B cell (primary cell): ENCODE data around the gene EVX1. TPM values are rescaled to one million over a fixed set of nuclear protein-coding genes. Genes with fewer than 3 reads are reported as not detected.

Experiments used
- ATAC-seq: fragments of 200-7000 bp; cut with Tn5 transposase; one replicate; pipeline ENCODE4 v1.10.0; 2021; ENCODE audit warnings: low read depth, mild to moderate bottlenecking, moderate number of reproducible peaks, moderate library complexity
- CTCF ChIA-PET: fragments of 350-600 bp; sonication (Branson Sonifier 250); formaldehyde crosslinking; loops from one replicate; lab custom pipeline; 2021; ENCODE audit warnings: antibody characterized with exemption, inconsistent platforms; lab: Charles Lee
- POLR2A ChIA-PET: fragments of 350-600 bp; sonication (Branson Sonifier 250); formaldehyde crosslinking; loops from one replicate; lab custom pipeline; 2021; ENCODE audit warnings: antibody characterized with exemption; lab: Charles Lee
- DNase-seq: peaks from one replicate; pipeline ENCODE4 v3.0.0; 2013
- H2AFZ ChIP-seq: 2 replicates; pipeline ENCODE4 v1.6.1; 2012; ENCODE audit warnings: mild to moderate bottlenecking, low read depth, low read length; ENCODE audit not compliant: insufficient read depth, poor library complexity, severe bottlenecking
- H3K27ac ChIP-seq, 2 donors: 1 replicate in 1 of 2; 2 replicates in 1 of 2; pipeline ENCODE4 v1.5.1; 2012 to 2013; ENCODE audit warnings: low read length in 2 of 2, mild to moderate bottlenecking in 2 of 2, moderate library complexity in 1 of 2
- H3K27me3 ChIP-seq, 4 experiments: fragments of 200-600 bp in 1 of 4; sonication (generic) in 1 of 4; replicated peaks in 1 of 4; 1 replicate in 2 of 4; 2 replicates in 2 of 4; pipeline versions ENCODE4 v1.6.1 to v1.7.0; 2013 to 2016; ENCODE audit warnings: low read length in 3 of 4, mild to moderate bottlenecking in 2 of 4, mixed read lengths in 1 of 4, moderate library complexity in 1 of 4; ENCODE audit not compliant: insufficient read depth in 4 of 4, control insufficient read depth in 3 of 4; ENCODE audit errors: control extremely low read depth in 1 of 4
- H3K36me3 ChIP-seq, 2 experiments: replicated peaks in 1 of 2; 1 replicate in 1 of 2; 2 replicates in 1 of 2; pipeline versions ENCODE4 v1.6.1 to v1.7.1; 2013; ENCODE audit warnings: low read length in 1 of 2; ENCODE audit not compliant: insufficient read depth in 2 of 2, control insufficient read depth in 1 of 2; ENCODE audit errors: control extremely low read depth in 1 of 2, extremely low read depth in 1 of 2
- H3K4me1 ChIP-seq, 2 donors: fragments of 200-600 bp in 1 of 2; sonication (generic) in 1 of 2; 1 replicate in 1 of 2; 2 replicates in 1 of 2; pipeline versions ENCODE4 v1.5.1 to v1.6.1; 2013 to 2017; ENCODE audit warnings: low read length in 2 of 2; ENCODE audit not compliant: control insufficient read depth in 2 of 2, insufficient read depth in 2 of 2
- H3K4me2 ChIP-seq: replicated peaks from 2 replicates; pipeline ENCODE3; 2012; ENCODE audit warnings: mild to moderate bottlenecking, low read depth, low read length; ENCODE audit not compliant: poor library complexity, severe bottlenecking
- H3K4me3 ChIP-seq, 5 experiments: fragments of 200-600 bp in 1 of 5; sonication (generic) in 1 of 5; 1 replicate in 3 of 5; 2 replicates in 2 of 5; pipeline versions ENCODE4 v1.5.1 to v1.7.0; 2011 to 2016; ENCODE audit warnings: low read length in 4 of 5, mild to moderate bottlenecking in 4 of 5, low read depth in 2 of 5, control low read depth in 1 of 5, moderate library complexity in 1 of 5; ENCODE audit not compliant: insufficient read depth in 1 of 5; ENCODE audit errors: control extremely low read depth in 1 of 5, extremely low read depth in 1 of 5
- H3K79me2 ChIP-seq: fragments of 200-600 bp; sonication (generic); one replicate; pipeline ENCODE4 v1.6.0; 2016; ENCODE audit warnings: low read length; ENCODE audit not compliant: control insufficient read depth, insufficient read depth
- H3K9ac ChIP-seq: fragments of 200-600 bp; sonication (generic); 2 replicates; pipeline ENCODE4 v1.6.1; 2017; ENCODE audit warnings: mild to moderate bottlenecking, low read length, moderate library complexity
- H3K9me3 ChIP-seq, 3 donors: one replicate each; pipeline versions ENCODE4 v1.6.1 to v1.7.1; 2013; ENCODE audit warnings: low read length in 2 of 3; ENCODE audit not compliant: control insufficient read depth in 2 of 3, insufficient read depth in 1 of 3; ENCODE audit errors: control extremely low read depth in 1 of 3
- H4K20me1 ChIP-seq: 2 replicates; pipeline ENCODE4 v1.6.0; 2012; ENCODE audit warnings: mild to moderate bottlenecking, low read length; ENCODE audit not compliant: insufficient read depth, control insufficient read depth, poor library complexity, severe bottlenecking
- H3K27ac Mint-ChIP-seq: one replicate; pipeline ENCODE4 v1.8.0; 2021; ENCODE audit warnings: mixed read lengths
- H3K27me3 Mint-ChIP-seq: one replicate; pipeline ENCODE4 v1.8.0; 2021; ENCODE audit warnings: mixed read lengths
- H3K4me1 Mint-ChIP-seq: one replicate; pipeline ENCODE4 v1.8.0; 2021; ENCODE audit warnings: mixed read lengths
- H3K4me3 Mint-ChIP-seq: one replicate; pipeline ENCODE4 v1.8.0; 2021; ENCODE audit warnings: mixed read lengths
- H3K9me3 Mint-ChIP-seq: one replicate; pipeline ENCODE4 v1.8.0; 2022; ENCODE audit warnings: mixed read lengths; ENCODE audit not compliant: insufficient read depth
- CTCF ChIP-seq: fragments of 200-600 bp; IDR thresholded peaks from one replicate; pipeline ENCODE4 v1.8.0; 2022; ENCODE audit warnings: antibody characterized with exemption, mild to moderate bottlenecking
- EZH2 ChIP-seq: IDR thresholded peaks from 2 replicates; pipeline ENCODE4 v1.6.1; 2012; ENCODE audit warnings: borderline replicate concordance, low read depth, mild to moderate bottlenecking, moderate library complexity, low read length; ENCODE audit not compliant: insufficient read depth, poor library complexity, severe bottlenecking
- WGBS: methylation state at CpG from one replicate; pipeline ENCODE4 v1.1.5; 2013; ENCODE audit warnings: missing lambda C conversion rate; ENCODE audit not compliant: insufficient coverage; 5-methylcytosine and 5-hydroxymethylcytosine counted together
- intact Hi-C: fragments of 100-400 bp; cut with micrococcal nuclease; formaldehyde crosslinking; loops from one replicate; pipeline ENCODE4 v1.10.0; 2022
- polyA plus RNA-seq: library from polyadenylated mRNA; depleted of rRNA; stranded (reverse); fragments of >200 nt; gene quantifications from 2 replicates; pipeline ENCODE4 v1.2.3, GENCODE V29; 2012
- total RNA-seq, 2 donors: library from RNA; stranded (reverse); fragments of 120-200 nt in 1 of 2; gene quantifications; 1 replicate in 1 of 2; 2 replicates in 1 of 2; pipeline versions ENCODE4 v1.2.3 to v1.2.4, GENCODE V29; 2013 to 2022

Gene EVX1
- total and polyA plus RNA-seq, 2 donors (not counting 1 experiment from before 2014, with no cell fraction given), result not detected

- no peak overlapping the region for H3K27ac ChIP-seq
- no peak overlapping the region for H2AFZ ChIP-seq
- H3K9me3 ChIP-seq, result peaks cover 1 to 45% (median 6%) of the 10 kb centered on the region in 3 donors
- H3K4me1 ChIP-seq, result peaks cover 36 to 58% of the 10 kb centered on the region in 2 donors
- peaks cover 1 to 94% (median 90%) of the 10 kb centered on the region in 4 experiments for H3K27me3 ChIP-seq
- POLR2A ChIA-PET, result no interaction called here
- CTCF ChIA-PET, result interaction anchor here (0.8 to 1.2 kb wide), 2 partner anchors 9 to 13 kb away, joined by 3 to 5 read pairs; no protein-coding TSS in a partner anchor
- ATAC-seq, result no peak
- peak; percentile 39 for DNase-seq
- Mint-ChIP-seq H3K9me3 (no peaks in the 10 kb centered on the region), H3K27me3 (peaks cover 86% of the 10 kb centered on the region), H3K27ac (no peak overlapping the region), H3K4me3 (no peak overlapping the region), H3K4me1 (peaks cover 33% of the 10 kb centered on the region)
- H3K4me2 ChIP-seq, result peak overlapping the region; percentile 9
- H3K4me3 ChIP-seq, result no peak overlapping the region
- 14% methylated on average over 41 of the region's 41 CpGs for WGBS
- no peaks in the 10 kb centered on the region for H3K36me3 ChIP-seq
- H4K20me1 ChIP-seq, result no peaks in the 10 kb centered on the region
- TF ChIP-seq EZH2, result no peak
- no peak for TF ChIP-seq CTCF
- no peak overlapping the region for H3K9ac ChIP-seq
- intact Hi-C loops, result loop anchor here (2.0 to 5.0 kb wide), 2 partner anchors 20 to 1207 kb away; partner anchors contain the start of genes CREB5 and HOXA11
- no peaks in the 10 kb centered on the region for H3K79me2 ChIP-seq
Measured at GRCh38 chr7:27204851-27205322, 37.7 kb upstream of the EVX1 start.
